GM12875 (cell line): ENCODE results near the gene OTUD3.
"Not testable (repeated sequence)": the region's sequence is repeated elsewhere in the genome, so short reads cannot be mapped to it uniquely, and the experiment has no call there.

ENCODE experiments used
- H3K4me3 ChIP-seq: one replicate; pipeline ENCODE4 v1.5.1; 2011; ENCODE audit warnings: low read depth, low read length, control low read depth
- CTCF ChIP-seq: IDR thresholded peaks from 2 replicates; pipeline ENCODE4 v1.5.1; 2011; ENCODE audit warnings: low read depth, mild to moderate bottlenecking, control low read depth, inconsistent platforms, low read length, moderate library complexity, borderline replicate concordance; ENCODE audit not compliant: insufficient read depth

Gene OTUD3

GRCh38 chr1:19846338-19846737 is 35.9 kb upstream of the OTUD3 start:
- TF ChIP-seq CTCF = no peak
- no peak overlapping the region for H3K4me3 ChIP-seq

DNA sequence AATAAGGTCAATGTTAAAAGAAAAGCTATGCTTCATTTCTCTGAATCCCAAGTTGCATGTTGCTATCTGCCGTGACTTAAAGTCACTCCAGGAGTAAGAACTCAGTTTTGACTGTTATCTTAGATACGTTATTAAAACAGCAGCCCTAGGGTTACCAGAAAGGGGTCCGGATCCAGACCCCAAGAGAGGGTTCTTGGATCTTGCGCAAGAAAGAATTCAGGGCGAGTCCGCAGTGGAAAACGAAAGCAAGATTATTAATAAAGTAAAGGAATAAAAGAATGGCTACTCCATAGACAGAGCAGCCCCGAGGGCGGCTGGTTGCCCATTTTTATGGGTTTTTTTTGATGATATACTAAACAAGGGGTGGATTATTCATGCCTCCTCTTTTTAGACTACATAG is 34.9 kb upstream of the OTUD3 start:
- not testable (repeated sequence) for H3K4me3 ChIP-seq

- H3K4me3 ChIP-seq = not testable (repeated sequence)
Measured at GRCh38 chr1:19849307-19849706, 32.9 kb upstream of the OTUD3 start.

DNA sequence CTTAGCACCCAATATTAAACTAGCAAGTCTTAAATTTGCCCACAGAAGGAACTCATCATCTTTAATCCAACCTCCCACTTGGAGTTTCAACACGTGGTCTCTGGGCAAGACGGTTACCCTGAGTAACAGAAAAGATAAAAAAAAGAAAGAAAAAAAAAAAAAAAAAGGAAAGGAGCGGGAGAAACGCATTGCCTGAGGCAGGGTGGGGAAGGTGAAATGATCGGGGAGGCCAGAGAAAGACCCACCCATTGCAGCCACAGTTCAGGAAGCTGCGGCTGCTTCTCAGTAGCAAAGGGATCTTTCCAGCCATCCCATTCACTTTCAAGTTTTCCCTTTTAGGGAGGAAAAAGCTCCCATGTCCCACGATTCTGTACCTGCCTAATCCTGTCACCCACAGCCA is 32.0 kb upstream of the OTUD3 start:
- no peak overlapping the region for H3K4me3 ChIP-seq
- TF ChIP-seq CTCF = no peak

DNA sequence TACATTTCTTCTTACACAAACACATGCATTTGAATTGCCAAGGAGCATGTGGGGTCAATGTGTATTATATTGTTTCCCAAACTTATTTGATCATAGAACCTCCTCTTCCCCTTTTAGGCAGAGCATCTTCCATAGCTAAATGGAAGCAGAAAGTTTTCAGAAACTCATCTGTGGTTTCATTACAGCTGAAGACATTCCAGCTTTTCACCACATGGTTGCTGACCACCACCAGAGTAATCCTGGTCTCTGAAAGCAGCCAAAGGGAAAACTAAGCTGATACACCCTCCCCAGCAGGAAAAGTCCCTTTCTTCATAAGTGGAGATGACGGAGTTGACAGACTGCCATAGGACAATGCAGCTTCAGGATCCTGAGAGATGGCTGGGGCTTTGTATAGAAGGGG is 30.2 kb upstream of the OTUD3 start:
- no peak for TF ChIP-seq CTCF
- no peak overlapping the region for H3K4me3 ChIP-seq

GRCh38 chr1:19854866-19855265 is 27.3 kb upstream of the OTUD3 start:
- TF ChIP-seq CTCF = no peak
- no peak overlapping the region for H3K4me3 ChIP-seq

- no peak for TF ChIP-seq CTCF
Measured at GRCh38 chr1:19858893-19859292, 23.3 kb upstream of the OTUD3 start.

DNA sequence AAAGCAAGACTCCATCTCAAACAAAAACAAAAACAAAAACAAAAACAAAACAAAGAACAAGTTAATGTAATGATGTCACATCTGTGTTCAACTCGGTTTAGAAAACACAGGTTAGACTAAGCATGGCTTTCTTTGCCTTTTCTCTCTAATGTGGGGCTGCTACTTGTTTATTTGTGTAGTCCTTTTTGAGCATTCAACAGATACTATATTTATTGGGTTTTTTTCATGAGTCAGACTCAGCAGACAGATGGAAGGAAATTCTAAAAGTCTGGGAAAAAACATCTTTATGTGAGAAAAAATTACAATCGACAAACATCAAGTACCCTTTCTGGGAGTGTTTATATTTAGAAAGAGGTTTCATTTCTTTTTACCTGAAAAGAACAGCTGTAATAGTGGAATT is 22.3 kb upstream of the OTUD3 start:
- no peak for TF ChIP-seq CTCF
- no peak overlapping the region for H3K4me3 ChIP-seq

More at GRCh38 chr1:19858893-19859292, 23.3 kb upstream of the OTUD3 start:
- no peak overlapping the region for H3K4me3 ChIP-seq
